SH-SY5Y (cell line): Measurements from ENCODE around the gene GRIA1.

Experiments
- GATA2 ChIP-seq: IDR thresholded peaks from 2 replicates; pipeline ENCODE4 v1.6.1; 2011; ENCODE audit warnings: mild to moderate bottlenecking, low read depth, low read length
- GATA3 ChIP-seq: IDR thresholded peaks from 2 replicates; pipeline ENCODE4 v1.6.1; 2011; ENCODE audit warnings: low read depth, mild to moderate bottlenecking, low read length, moderate library complexity

- TF ChIP-seq GATA2: no peak
- TF ChIP-seq GATA3: no peak
Measured at GRCh38 chr5:153515301-153515700, 24.8 kb downstream of the GRIA1 start.
